Measurements from ENCODE around the gene SPANXN2. TPM values are rescaled to one million over a fixed set of nuclear protein-coding genes. Genes with fewer than 3 reads are reported as not detected.
"Not testable (repeated sequence)": the region's sequence is repeated elsewhere in the genome, so short reads cannot be mapped to it uniquely, and the experiment has no call there.

SPANXN2 gene, protein sequence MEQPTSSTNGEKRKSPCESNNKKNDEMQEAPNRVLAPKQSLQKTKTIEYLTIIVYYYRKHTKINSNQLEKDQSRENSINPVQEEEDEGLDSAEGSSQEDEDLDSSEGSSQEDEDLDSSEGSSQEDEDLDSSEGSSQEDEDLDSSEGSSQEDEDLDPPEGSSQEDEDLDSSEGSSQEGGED
- total RNA-seq (not detected), polyA plus RNA-seq (not detected)
- long read RNA-seq, donor 1 = 0 reads
- long read RNA-seq, donor 2 = 0 reads
- long read RNA-seq, donor 3 = 0 reads
- long read RNA-seq, donor 4 = 0 reads
- long read RNA-seq, donor 5 = 0 reads
- long read RNA-seq, donor 6 = 0 reads
- long read RNA-seq, donor 7 = 0 reads
- long read RNA-seq, donor 8 = 0 reads
- long read RNA-seq, donor 9 = 0 reads
- long read RNA-seq, donor 10 = 0 reads

DNA sequence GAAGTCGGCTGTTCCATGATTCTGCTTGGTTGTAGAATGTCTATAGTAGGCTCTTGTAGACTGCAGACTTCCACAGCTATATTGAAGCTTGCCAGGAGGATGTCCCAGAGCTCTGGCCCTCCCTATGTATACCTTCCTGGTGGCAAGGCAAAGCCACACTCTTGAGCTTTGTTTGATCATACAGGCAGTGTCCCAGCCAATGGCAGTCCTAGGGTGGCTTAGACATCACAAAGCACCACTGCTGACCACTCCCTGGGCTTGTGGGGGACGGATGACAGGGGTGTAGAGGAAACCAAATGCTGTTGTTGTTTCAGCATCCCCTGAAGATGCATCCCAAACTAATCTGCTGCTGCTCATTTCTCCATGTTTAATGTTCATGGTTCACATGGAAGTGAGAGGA lies at the start of gene SPANXN2:
SPANXN2 (minus strand) TSS at position 101 of the 400 bp plus-strand sequence; CDS start at position 17, 84 bp downstream.
- DNase-seq; H3K9me3 ChIP-seq (replicated peaks in 1 of 3); H3K27ac ChIP-seq; H3K4me3 ChIP-seq; H3K36me3 ChIP-seq (replicated peaks in 1 of 2); intact Hi-C loops (cut with DNase I); H3K27me3 ChIP-seq; H3K4me1 ChIP-seq (replicated peaks in 1 of 2): not testable (repeated sequence)
- WGBS, 4 donors = 25 to 40% (median 33%) methylated on average over 1 to 2 of the region's 2 CpGs

DNA sequence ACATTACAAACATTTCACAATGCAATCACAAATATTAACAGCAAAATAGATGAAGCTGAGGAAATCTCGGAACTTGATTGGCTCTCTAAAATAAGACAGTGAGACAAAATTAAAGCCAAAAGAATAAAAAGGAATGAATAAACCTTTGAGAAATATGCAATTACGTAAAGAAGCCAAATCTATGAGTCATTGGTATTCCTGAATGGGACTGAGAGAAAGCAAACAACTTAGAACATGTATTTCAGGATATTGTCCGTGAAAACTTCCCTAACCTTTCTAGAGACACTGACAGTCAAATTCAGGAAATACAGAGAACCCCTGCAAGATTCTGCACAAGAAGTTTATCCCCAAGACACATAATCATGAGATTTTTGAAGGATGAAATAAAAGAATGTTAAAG lies 48.4 kb upstream of the SPANXN2 start:
- no peaks in the 10 kb centered on the region for H3K9me3 ChIP-seq (replicated peaks in 1 of 3)
- WGBS, 4 donors = 56 to 65% (median 60%) methylated on average over 3 of the region's 3 CpGs
- DNase-seq = no peak
- intact Hi-C loops (cut with DNase I) = no loop called here
- H3K27ac ChIP-seq = no peak overlapping the region
- no peak overlapping the region for H3K4me3 ChIP-seq
- TF ChIP-seq POLR2A (IDR thresholded peaks at IDR 0.05) = no peak
- TF ChIP-seq, protein P1, sequence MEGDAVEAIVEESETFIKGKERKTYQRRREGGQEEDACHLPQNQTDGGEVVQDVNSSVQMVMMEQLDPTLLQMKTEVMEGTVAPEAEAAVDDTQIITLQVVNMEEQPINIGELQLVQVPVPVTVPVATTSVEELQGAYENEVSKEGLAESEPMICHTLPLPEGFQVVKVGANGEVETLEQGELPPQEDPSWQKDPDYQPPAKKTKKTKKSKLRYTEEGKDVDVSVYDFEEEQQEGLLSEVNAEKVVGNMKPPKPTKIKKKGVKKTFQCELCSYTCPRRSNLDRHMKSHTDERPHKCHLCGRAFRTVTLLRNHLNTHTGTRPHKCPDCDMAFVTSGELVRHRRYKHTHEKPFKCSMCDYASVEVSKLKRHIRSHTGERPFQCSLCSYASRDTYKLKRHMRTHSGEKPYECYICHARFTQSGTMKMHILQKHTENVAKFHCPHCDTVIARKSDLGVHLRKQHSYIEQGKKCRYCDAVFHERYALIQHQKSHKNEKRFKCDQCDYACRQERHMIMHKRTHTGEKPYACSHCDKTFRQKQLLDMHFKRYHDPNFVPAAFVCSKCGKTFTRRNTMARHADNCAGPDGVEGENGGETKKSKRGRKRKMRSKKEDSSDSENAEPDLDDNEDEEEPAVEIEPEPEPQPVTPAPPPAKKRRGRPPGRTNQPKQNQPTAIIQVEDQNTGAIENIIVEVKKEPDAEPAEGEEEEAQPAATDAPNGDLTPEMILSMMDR (IDR thresholded peaks at IDR 0.05) = no peak
- H3K27me3 ChIP-seq = peaks cover 8% of the 10 kb centered on the region
- no peaks in the 10 kb centered on the region for H3K4me1 ChIP-seq (replicated peaks in 1 of 2)
- no peaks in the 10 kb centered on the region for H3K36me3 ChIP-seq (replicated peaks in 1 of 2)

DNA sequence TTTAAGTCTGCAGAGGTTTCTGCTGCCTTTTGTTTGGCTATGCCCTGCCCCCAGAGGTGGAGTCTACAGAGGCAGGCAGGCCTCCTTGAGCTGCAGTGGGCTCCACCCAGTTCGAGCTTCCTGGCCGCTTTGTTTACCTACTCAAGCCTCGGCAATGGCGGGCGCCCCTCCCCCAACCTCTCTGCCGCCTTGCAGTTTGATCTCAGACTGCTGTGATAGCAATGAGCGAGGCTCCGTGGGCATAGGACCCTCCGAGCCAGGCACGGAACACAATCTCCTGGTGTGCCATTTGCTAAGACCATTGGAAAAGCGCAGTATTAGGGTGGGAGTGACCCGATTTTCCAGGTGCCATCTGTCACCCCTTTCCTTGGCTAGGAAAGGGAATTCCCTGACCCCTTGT lies 47.2 kb upstream of the SPANXN2 start:
- DNase-seq; H3K27me3 ChIP-seq; H3K4me1 ChIP-seq (replicated peaks in 1 of 2); H3K9me3 ChIP-seq (replicated peaks in 1 of 3); H3K36me3 ChIP-seq (replicated peaks in 1 of 2); H3K27ac ChIP-seq; intact Hi-C loops (cut with DNase I); H3K4me3 ChIP-seq: not testable (repeated sequence)
- 82 to 83% methylated on average over 10 to 12 of the region's 12 CpGs; no CpG with 5 or more reads in 2 of the 4 donors for WGBS, 4 donors

DNA sequence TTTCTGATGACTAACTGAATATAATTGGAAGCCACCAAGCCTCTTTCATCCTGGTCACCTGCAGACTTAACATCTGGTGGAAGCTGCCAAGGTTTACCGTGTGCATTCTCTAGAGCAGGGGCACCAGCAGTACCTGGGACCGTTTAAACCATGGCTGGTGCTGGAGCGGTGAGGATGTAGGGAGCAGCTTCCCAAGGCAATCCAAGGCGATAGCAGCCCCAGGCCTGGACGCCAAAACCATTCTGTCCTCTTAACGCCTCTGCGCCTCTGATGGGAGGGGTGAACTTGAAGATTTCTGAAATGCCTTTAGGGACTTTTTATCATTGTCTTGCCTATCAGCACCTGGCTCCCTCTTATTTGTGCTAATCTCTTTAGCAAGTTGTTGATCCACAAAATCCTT lies 37.3 kb upstream of the SPANXN2 start:
- H3K36me3 ChIP-seq (replicated peaks in 1 of 2) = no peaks in the 10 kb centered on the region
- H3K4me3 ChIP-seq = no peak overlapping the region
- H3K9me3 ChIP-seq (replicated peaks in 1 of 3) = no peaks in the 10 kb centered on the region
- no peaks in the 10 kb centered on the region for H3K4me1 ChIP-seq (replicated peaks in 1 of 2)
- H3K27me3 ChIP-seq = no peaks in the 10 kb centered on the region
- WGBS, 4 donors = 80 to 88% (median 85%) methylated on average over 3 to 7 of the region's 7 CpGs
- H3K27ac ChIP-seq = no peak overlapping the region
- TF ChIP-seq, protein P1 (IDR thresholded peaks at IDR 0.05) = no peak
- no peak for TF ChIP-seq POLR2A (IDR thresholded peaks at IDR 0.05)
- DNase-seq = no peak
- intact Hi-C loops (cut with DNase I) = no loop called here

DNA sequence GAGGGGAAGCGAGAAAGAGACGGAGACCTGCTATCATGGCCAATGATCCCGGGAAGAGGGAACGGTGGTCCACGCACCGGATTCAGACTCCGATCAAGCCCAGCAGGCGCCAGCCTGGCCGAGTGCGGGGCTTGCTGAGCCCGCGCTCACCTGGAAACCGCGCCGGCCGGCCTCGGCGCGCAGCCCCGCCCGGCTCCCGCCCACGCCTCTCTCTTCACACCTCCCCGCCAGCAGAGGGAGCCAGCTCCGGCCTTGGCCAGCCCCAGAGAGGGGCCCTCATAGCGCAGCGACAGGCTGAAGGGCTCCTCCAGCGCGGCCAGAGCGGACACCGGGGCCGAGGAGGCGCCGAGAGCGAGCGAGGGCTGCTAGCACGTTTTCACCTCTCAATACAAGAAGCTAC lies 36.8 kb upstream of the SPANXN2 start:
- Histone ChIP-seq H3K27me3 (no peaks in the 10 kb centered on the region), H3K36me3 (replicated peaks in 1 of 2) (no peaks in the 10 kb centered on the region), H3K27ac (no peak overlapping the region), H3K4me1 (replicated peaks in 1 of 2) (no peaks in the 10 kb centered on the region), H3K4me3 (no peak overlapping the region), H3K9me3 (replicated peaks in 1 of 3) (no peaks in the 10 kb centered on the region)
- WGBS, 4 donors = 80 to 92% (median 86%) methylated on average over 11 to 37 of the region's 37 CpGs
- intact Hi-C loops (cut with DNase I) = no loop called here
- no peak for TF ChIP-seq POLR2A (IDR thresholded peaks at IDR 0.05)
- TF ChIP-seq, protein P1 (IDR thresholded peaks at IDR 0.05) = no peak
- DNase-seq = no peak

Data from adrenal gland (tissue), 19 donors.